Keratinocyte (primary cell): ENCODE results near the gene CEMIP2. TPM values are rescaled to one million over a fixed set of nuclear protein-coding genes. Genes with fewer than 3 reads are reported as not detected.

Source experiments
- DNase-seq: peaks from one replicate; pipeline ENCODE4 v3.0.0-alpha.2; 2011; ENCODE audit warnings: low read depth, missing footprints, low spot score
- FAIRE-seq: peaks from 2 replicates; lab custom pipeline; 2011; peaks lifted over from hg19 to GRCh38; lab: Jason Lieb, UNC
- H2AFZ ChIP-seq: 2 replicates; pipeline ENCODE4 v1.6.0; 2012; ENCODE audit warnings: low read length, control low read depth, inconsistent platforms; ENCODE audit not compliant: control insufficient read depth
- H3K27ac ChIP-seq: 2 replicates; pipeline ENCODE4 v1.5.1; 2011; ENCODE audit warnings: low read length; ENCODE audit not compliant: control insufficient read depth, insufficient read depth
- H3K27me3 ChIP-seq: 3 replicates; pipeline ENCODE4 v1.6.0; 2011; ENCODE audit warnings: low read length; ENCODE audit not compliant: control insufficient read depth, insufficient read depth; ENCODE audit errors: extremely low read depth
- H3K36me3 ChIP-seq, 2 experiments: 2 replicates in 1 of 2; 3 replicates in 1 of 2; pipeline ENCODE4 v1.5.1; 2011; ENCODE audit warnings: low read length in 2 of 2, mild to moderate bottlenecking in 1 of 2; ENCODE audit not compliant: control insufficient read depth in 2 of 2, insufficient read depth in 2 of 2; ENCODE audit errors: extremely low read depth in 1 of 2
- H3K4me1 ChIP-seq: 3 replicates; pipeline ENCODE4 v1.5.1; 2011; ENCODE audit warnings: low read length; ENCODE audit not compliant: control insufficient read depth, insufficient read depth; ENCODE audit errors: extremely low read depth
- H3K4me2 ChIP-seq: 3 replicates; pipeline ENCODE4 v1.6.0; 2011; ENCODE audit warnings: low read depth, low read length; ENCODE audit not compliant: control insufficient read depth, insufficient read depth; ENCODE audit errors: extremely low read depth
- H3K4me3 ChIP-seq, 3 experiments: fragments of 200-600 bp in 1 of 3; sonication (generic) in 1 of 3; 2 replicates in 2 of 3; 3 replicates in 1 of 3; pipeline ENCODE4 v1.5.1; 2011 to 2016; ENCODE audit warnings: low read length in 3 of 3, mild to moderate bottlenecking in 3 of 3, control low read depth in 2 of 3, inconsistent platforms in 1 of 3, low read depth in 1 of 3, mixed read lengths in 1 of 3, mixed run types in 1 of 3, moderate library complexity in 1 of 3; ENCODE audit not compliant: control insufficient read depth in 2 of 3, insufficient read depth in 2 of 3; ENCODE audit errors: extremely low read depth in 1 of 3
- H3K79me2 ChIP-seq: 2 replicates; pipeline ENCODE4 v1.6.0; 2012; ENCODE audit warnings: low read length; ENCODE audit not compliant: control insufficient read depth, insufficient read depth
- H3K9ac ChIP-seq: 3 replicates; pipeline ENCODE4 v1.6.0; 2011; ENCODE audit warnings: low read length; ENCODE audit not compliant: control insufficient read depth, insufficient read depth; ENCODE audit errors: extremely low read depth
- H3K9me1 ChIP-seq: 3 replicates; pipeline ENCODE4 v1.6.0; 2011; ENCODE audit warnings: low read length; ENCODE audit not compliant: control insufficient read depth, insufficient read depth; ENCODE audit errors: extremely low read depth
- H3K9me3 ChIP-seq: 2 replicates; pipeline ENCODE4 v1.5.1; 2012; ENCODE audit warnings: low read depth, low read length; ENCODE audit not compliant: control insufficient read depth
- H4K20me1 ChIP-seq: 3 replicates; pipeline ENCODE4 v1.6.0; 2011; ENCODE audit warnings: low read length; ENCODE audit not compliant: control insufficient read depth, insufficient read depth; ENCODE audit errors: extremely low read depth
- CTCF ChIP-seq, 3 experiments: IDR thresholded peaks in 1 of 3; conservative IDR thresholded peaks in 1 of 3; optimal IDR thresholded peaks in 1 of 3; 2 replicates in 2 of 3; 3 replicates in 1 of 3; pipeline versions ENCODE3 to v1.5.1; 2011; ENCODE audit warnings: low read length in 3 of 3, mild to moderate bottlenecking in 3 of 3, moderate library complexity in 2 of 3, control low read depth in 1 of 3, inconsistent platforms in 1 of 3; ENCODE audit not compliant: insufficient read depth in 2 of 3; ENCODE audit errors: extremely low read depth in 1 of 3
- EZH2 ChIP-seq: IDR thresholded peaks from one replicate; pipeline ENCODE4 v1.6.1; 2012; ENCODE audit warnings: inconsistent platforms, mild to moderate bottlenecking, low read length, moderate library complexity
- dilution Hi-C: fragments of 300-500 bp; cut with MboI; formaldehyde crosslinking; loops from one replicate; pipeline ENCODE4 v1.7.0; 2020; ENCODE audit warnings: low sequenced_read_pairs; ENCODE audit not compliant: extremely low pct_ligation_motif_present
- polyA minus RNA-seq, 3 experiments: library from RNA; depleted of rRNA, polyadenylated mRNA; stranded (reverse); fragments of >200 nt; gene quantifications; 1 replicate in 1 of 3; 2 replicates in 1 of 3; 3 replicates in 1 of 3; pipeline ENCODE4 v1.2.3, GENCODE V29; 2011
- polyA plus RNA-seq, 5 experiments: library from polyadenylated mRNA; depleted of rRNA in 3 of 5; stranded (reverse) in 3 of 5; stranded (forward) in 1 of 5; unstranded in 1 of 5; fragments of >200 nt; gene quantifications; 1 replicate in 1 of 5; 2 replicates in 3 of 5; 3 replicates in 1 of 5; pipeline versions ENCODE4 v1.2.1 to v1.2.3, GENCODE V29; 2011 to 2012; ENCODE audit warnings: missing spikeins in 2 of 5, low read depth in 1 of 5, low replicate concordance in 1 of 5

The CEMIP2 gene, protein sequence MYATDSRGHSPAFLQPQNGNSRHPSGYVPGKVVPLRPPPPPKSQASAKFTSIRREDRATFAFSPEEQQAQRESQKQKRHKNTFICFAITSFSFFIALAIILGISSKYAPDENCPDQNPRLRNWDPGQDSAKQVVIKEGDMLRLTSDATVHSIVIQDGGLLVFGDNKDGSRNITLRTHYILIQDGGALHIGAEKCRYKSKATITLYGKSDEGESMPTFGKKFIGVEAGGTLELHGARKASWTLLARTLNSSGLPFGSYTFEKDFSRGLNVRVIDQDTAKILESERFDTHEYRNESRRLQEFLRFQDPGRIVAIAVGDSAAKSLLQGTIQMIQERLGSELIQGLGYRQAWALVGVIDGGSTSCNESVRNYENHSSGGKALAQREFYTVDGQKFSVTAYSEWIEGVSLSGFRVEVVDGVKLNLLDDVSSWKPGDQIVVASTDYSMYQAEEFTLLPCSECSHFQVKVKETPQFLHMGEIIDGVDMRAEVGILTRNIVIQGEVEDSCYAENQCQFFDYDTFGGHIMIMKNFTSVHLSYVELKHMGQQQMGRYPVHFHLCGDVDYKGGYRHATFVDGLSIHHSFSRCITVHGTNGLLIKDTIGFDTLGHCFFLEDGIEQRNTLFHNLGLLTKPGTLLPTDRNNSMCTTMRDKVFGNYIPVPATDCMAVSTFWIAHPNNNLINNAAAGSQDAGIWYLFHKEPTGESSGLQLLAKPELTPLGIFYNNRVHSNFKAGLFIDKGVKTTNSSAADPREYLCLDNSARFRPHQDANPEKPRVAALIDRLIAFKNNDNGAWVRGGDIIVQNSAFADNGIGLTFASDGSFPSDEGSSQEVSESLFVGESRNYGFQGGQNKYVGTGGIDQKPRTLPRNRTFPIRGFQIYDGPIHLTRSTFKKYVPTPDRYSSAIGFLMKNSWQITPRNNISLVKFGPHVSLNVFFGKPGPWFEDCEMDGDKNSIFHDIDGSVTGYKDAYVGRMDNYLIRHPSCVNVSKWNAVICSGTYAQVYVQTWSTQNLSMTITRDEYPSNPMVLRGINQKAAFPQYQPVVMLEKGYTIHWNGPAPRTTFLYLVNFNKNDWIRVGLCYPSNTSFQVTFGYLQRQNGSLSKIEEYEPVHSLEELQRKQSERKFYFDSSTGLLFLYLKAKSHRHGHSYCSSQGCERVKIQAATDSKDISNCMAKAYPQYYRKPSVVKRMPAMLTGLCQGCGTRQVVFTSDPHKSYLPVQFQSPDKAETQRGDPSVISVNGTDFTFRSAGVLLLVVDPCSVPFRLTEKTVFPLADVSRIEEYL (N-terminal part only)
- polyA plus RNA-seq (47.7 to 79.4 TPM (median 48.7 TPM) in 3 replicates), polyA minus RNA-seq (118 to 163 TPM (median 160 TPM) in 3 replicates)
- 6.6 TPM for polyA plus RNA-seq (2011; ENCODE audit: low read depth)
- 14.1 and 18.0 TPM in 2 replicates for polyA plus RNA-seq (2011; cell fraction: cytosol; rRNA removed)
- polyA plus RNA-seq (2011; cell fraction: nucleus; rRNA removed), result 86.9 and 98.3 TPM in 2 replicates
- 15.1 and 38.2 TPM in 2 replicates for polyA plus RNA-seq (2012; ENCODE audit: low replicate concordance)
- 50.1 TPM for polyA minus RNA-seq (2011; cell fraction: cytosol; rRNA and poly(A)+ RNA removed)
- polyA minus RNA-seq (2011; cell fraction: nucleus; rRNA and poly(A)+ RNA removed), result 155 and 264 TPM in 2 replicates

- H3K27me3 ChIP-seq, result no peaks in the 10 kb centered on the region
- peak within 1 kb of the TSS; percentile 92 for H3K9ac ChIP-seq
- peak within 1 kb of the TSS; percentile 87 to 100 (median 98) for H3K4me3 ChIP-seq
- H3K9me3 ChIP-seq, result no peaks in the 10 kb centered on the region
- dilution Hi-C loops, result no loop called here
- FAIRE-seq, result no peak
- no peaks in the 10 kb centered on the region for H4K20me1 ChIP-seq
- no peaks in the 10 kb centered on the region for H3K9me1 ChIP-seq
- TF ChIP-seq EZH2, result no peak
- TF ChIP-seq CTCF (optimal IDR thresholded peaks at IDR 0.05 in 1 of 3, IDR thresholded peaks at IDR 0.05 in 1 of 3, conservative IDR thresholded peaks at IDR 0.05 in 1 of 3; ENCODE audit: extremely low read depth in 1 of 3, insufficient read depth in 2 of 3, low read length in 3 of 3), result peak; percentile 32 to 76 (median 56)
- DNase-seq, result no peak
- peaks cover 45% of the 10 kb centered on the region for H3K79me2 ChIP-seq
- peak within 1 kb of the TSS; percentile 89 for H3K27ac ChIP-seq
- H2AFZ ChIP-seq, result peak within 1 kb of the TSS; percentile 83
- H3K4me1 ChIP-seq, result peaks cover 38% of the 10 kb centered on the region
- H3K36me3 ChIP-seq, result no peaks in the 10 kb centered on the region
- peak within 1 kb of the TSS; percentile 91 for H3K4me2 ChIP-seq
Observed at GRCh38 chr9:71768388-71769174, at the start of gene CEMIP2. Gene CEMIP2 (minus strand): TSS chr9:71768513. CDS start chr9:71750373, 18,140 bp downstream.
